ENCODE measurements around the gene LYPD4. TPM values are rescaled to one million over a fixed set of nuclear protein-coding genes. Genes with fewer than 3 reads are reported as not detected.
A peak's percentile ranks its signal among the peaks of the same experiment; 100 is the strongest.

The LYPD4 gene
- polyA plus RNA-seq, 1 donor (not counting 4 experiments of a cell fraction or from before 2014, with no cell fraction given) = not detected

- H4K20me1 ChIP-seq (ENCODE audit: control insufficient read depth, extremely low read depth, insufficient read depth, low read length) = peaks cover 37% of the 10 kb centered on the region
- no peaks in the 10 kb centered on the region for H3K9me3 ChIP-seq (ENCODE audit: control insufficient read depth, low read depth, low read length)
- no peak for TF ChIP-seq CTCF (optimal IDR thresholded peaks at IDR 0.05 in 1 of 3, IDR thresholded peaks at IDR 0.05 in 1 of 3, conservative IDR thresholded peaks at IDR 0.05 in 1 of 3; ENCODE audit: extremely low read depth in 1 of 3, insufficient read depth in 2 of 3, low read length in 3 of 3)
- no peak for TF ChIP-seq EZH2 (IDR thresholded peaks at IDR 0.05; ENCODE audit: low read length)
- H3K4me1 ChIP-seq (ENCODE audit: control insufficient read depth, extremely low read depth, insufficient read depth, low read length) = peaks cover 28% of the 10 kb centered on the region
- H3K4me3 ChIP-seq (ENCODE audit: control insufficient read depth in 2 of 3, extremely low read depth in 1 of 3, insufficient read depth in 2 of 3, low read depth in 1 of 3, low read length in 3 of 3) = peak overlapping the region in 2 of 3 experiments; percentile 93 to 97
- DNase-seq (ENCODE audit: low read depth, low spot score) (no peak), FAIRE-seq (no peak)
- peaks cover 38 to 54% of the 10 kb centered on the region in 2 experiments for H3K36me3 ChIP-seq (ENCODE audit: control insufficient read depth in 2 of 2, extremely low read depth in 1 of 2, insufficient read depth in 2 of 2, low read length in 2 of 2)
- H3K27ac ChIP-seq (ENCODE audit: control insufficient read depth, insufficient read depth, low read length) = no peak overlapping the region
- peak overlapping the region; percentile 99 for H3K9ac ChIP-seq (ENCODE audit: control insufficient read depth, extremely low read depth, insufficient read depth, low read length)
- no peaks in the 10 kb centered on the region for H3K27me3 ChIP-seq (ENCODE audit: control insufficient read depth, extremely low read depth, insufficient read depth, low read length)
- dilution Hi-C loops (cut with MboI; ENCODE audit: extremely low pct_ligation_motif_present, low sequenced_read_pairs) = no loop called here
- peaks cover 70% of the 10 kb centered on the region for H3K79me2 ChIP-seq (ENCODE audit: control insufficient read depth, insufficient read depth, low read length)
- peaks cover 4% of the 10 kb centered on the region for H3K9me1 ChIP-seq (ENCODE audit: control insufficient read depth, extremely low read depth, insufficient read depth, low read length)
- H3K4me2 ChIP-seq (ENCODE audit: control insufficient read depth, extremely low read depth, insufficient read depth, low read depth, low read length) = peak overlapping the region; percentile 100
- no peak overlapping the region for H2AFZ ChIP-seq (ENCODE audit: control insufficient read depth, low read length)
Observed at GRCh38 chr19:41862445-41862986, 18.0 kb upstream of the LYPD4 start.

- FAIRE-seq (no peak), DNase-seq (ENCODE audit: low read depth, low spot score) (no peak)
- Histone ChIP-seq H4K20me1 (ENCODE audit: control insufficient read depth, extremely low read depth, insufficient read depth, low read length) (peaks cover 32% of the 10 kb centered on the region), H3K27ac (ENCODE audit: control insufficient read depth, insufficient read depth, low read length) (peak overlapping the region; percentile 94), H3K4me2 (ENCODE audit: control insufficient read depth, extremely low read depth, insufficient read depth, low read depth, low read length) (peak overlapping the region; percentile 100), H3K9me1 (ENCODE audit: control insufficient read depth, extremely low read depth, insufficient read depth, low read length) (peaks cover 4% of the 10 kb centered on the region), H3K4me1 (ENCODE audit: control insufficient read depth, extremely low read depth, insufficient read depth, low read length) (peaks cover 28% of the 10 kb centered on the region), H3K27me3 (ENCODE audit: control insufficient read depth, extremely low read depth, insufficient read depth, low read length) (no peaks in the 10 kb centered on the region), H3K36me3 (ENCODE audit: control insufficient read depth in 2 of 2, extremely low read depth in 1 of 2, insufficient read depth in 2 of 2, low read length in 2 of 2) (peaks cover 38 to 54% of the 10 kb centered on the region in 2 experiments), H2AFZ (ENCODE audit: control insufficient read depth, low read length) (no peak overlapping the region), H3K9me3 (ENCODE audit: control insufficient read depth, low read depth, low read length) (no peaks in the 10 kb centered on the region), H3K79me2 (ENCODE audit: control insufficient read depth, insufficient read depth, low read length) (peaks cover 63% of the 10 kb centered on the region), H3K4me3 (ENCODE audit: control insufficient read depth in 2 of 3, extremely low read depth in 1 of 3, insufficient read depth in 2 of 3, low read depth in 1 of 3, low read length in 3 of 3) (peak overlapping the region; percentile 93 to 99 (median 97)), H3K9ac (ENCODE audit: control insufficient read depth, extremely low read depth, insufficient read depth, low read length) (peak overlapping the region; percentile 99)
- dilution Hi-C loops (cut with MboI; ENCODE audit: extremely low pct_ligation_motif_present, low sequenced_read_pairs) = no loop called here
- no peak for TF ChIP-seq EZH2 (IDR thresholded peaks at IDR 0.05; ENCODE audit: low read length)
- no peak for TF ChIP-seq CTCF (optimal IDR thresholded peaks at IDR 0.05 in 1 of 3, IDR thresholded peaks at IDR 0.05 in 1 of 3, conservative IDR thresholded peaks at IDR 0.05 in 1 of 3; ENCODE audit: extremely low read depth in 1 of 3, insufficient read depth in 2 of 3, low read length in 3 of 3)
Observed at GRCh38 chr19:41861846-41862245, 17.4 kb upstream of the LYPD4 start.
